Stimulated activated CD8-positive, alpha-beta memory T cell treated with anti-CD3 and anti-CD28 coated beads, Interleukin-2, amount 100 ng/mL, for 48 hours (primary cell): Measurements from ENCODE around the gene NRP1.
A peak's percentile ranks its signal among the peaks of the same experiment; 100 is the strongest.

ENCODE experiments used
- DNase-seq, 2 donors: peaks; one replicate each; pipeline ENCODE4 v3.0.0-alpha.2; 2020; ENCODE audit warnings: low read depth in 2 of 2

The NRP1 gene

GRCh38 chr10:33262871-33263270, 71.6 kb downstream of the NRP1 start:
- no peak for DNase-seq

- no peak for DNase-seq
Observed at GRCh38 chr10:33260403-33261149, 73.9 kb downstream of the NRP1 start.

GRCh38 chr10:33258967-33259366, 75.5 kb downstream of the NRP1 start:
- DNase-seq: no peak

GRCh38 chr10:33257439-33258080, 76.9 kb downstream of the NRP1 start:
- no peak for DNase-seq

GRCh38 chr10:33256458-33256857, 78.0 kb downstream of the NRP1 start:
- DNase-seq: no peak

- no peak for DNase-seq
Observed at GRCh38 chr10:33254556-33255160, 79.8 kb downstream of the NRP1 start.

- DNase-seq: no peak
Observed at GRCh38 chr10:33253411-33253810, 81.1 kb downstream of the NRP1 start.

GRCh38 chr10:33252794-33253203, 81.7 kb downstream of the NRP1 start:
- no peak for DNase-seq

GRCh38 chr10:33252324-33252723, 82.1 kb downstream of the NRP1 start:
- DNase-seq: peak in 1 of 2 donors; percentile 3

GRCh38 chr10:33249659-33250345, 84.7 kb downstream of the NRP1 start:
- DNase-seq: no peak

GRCh38 chr10:33249137-33249536, 85.3 kb downstream of the NRP1 start:
- DNase-seq: no peak

- no peak for DNase-seq
Observed at GRCh38 chr10:33248638-33249037, 85.8 kb downstream of the NRP1 start.

GRCh38 chr10:33247221-33247922, 87.1 kb downstream of the NRP1 start:
- DNase-seq: no peak

- no peak for DNase-seq
Observed at GRCh38 chr10:33245343-33245742, 89.1 kb downstream of the NRP1 start.

- no peak for DNase-seq
Observed at GRCh38 chr10:33244354-33244967, 90.0 kb downstream of the NRP1 start.

- DNase-seq: no peak
Observed at GRCh38 chr10:33243703-33244102, 90.8 kb downstream of the NRP1 start.

- no peak for DNase-seq
Observed at GRCh38 chr10:33242931-33243330, 91.5 kb downstream of the NRP1 start.

GRCh38 chr10:33241351-33241750, 93.1 kb downstream of the NRP1 start:
- DNase-seq: no peak

- no peak for DNase-seq
Observed at GRCh38 chr10:33240931-33241330, 93.5 kb downstream of the NRP1 start.

- no peak for DNase-seq
Observed at GRCh38 chr10:33240258-33240657, 94.2 kb downstream of the NRP1 start.

- no peak for DNase-seq
Observed at GRCh38 chr10:33239257-33239656, 95.2 kb downstream of the NRP1 start.
